ENCODE measurements around the gene THAP8. TPM values are rescaled to one million over a fixed set of nuclear protein-coding genes. Genes with fewer than 3 reads are reported as not detected.

Gene THAP8
- total RNA-seq, 1 donor from 2014 or later: 4.2 TPM

DNA sequence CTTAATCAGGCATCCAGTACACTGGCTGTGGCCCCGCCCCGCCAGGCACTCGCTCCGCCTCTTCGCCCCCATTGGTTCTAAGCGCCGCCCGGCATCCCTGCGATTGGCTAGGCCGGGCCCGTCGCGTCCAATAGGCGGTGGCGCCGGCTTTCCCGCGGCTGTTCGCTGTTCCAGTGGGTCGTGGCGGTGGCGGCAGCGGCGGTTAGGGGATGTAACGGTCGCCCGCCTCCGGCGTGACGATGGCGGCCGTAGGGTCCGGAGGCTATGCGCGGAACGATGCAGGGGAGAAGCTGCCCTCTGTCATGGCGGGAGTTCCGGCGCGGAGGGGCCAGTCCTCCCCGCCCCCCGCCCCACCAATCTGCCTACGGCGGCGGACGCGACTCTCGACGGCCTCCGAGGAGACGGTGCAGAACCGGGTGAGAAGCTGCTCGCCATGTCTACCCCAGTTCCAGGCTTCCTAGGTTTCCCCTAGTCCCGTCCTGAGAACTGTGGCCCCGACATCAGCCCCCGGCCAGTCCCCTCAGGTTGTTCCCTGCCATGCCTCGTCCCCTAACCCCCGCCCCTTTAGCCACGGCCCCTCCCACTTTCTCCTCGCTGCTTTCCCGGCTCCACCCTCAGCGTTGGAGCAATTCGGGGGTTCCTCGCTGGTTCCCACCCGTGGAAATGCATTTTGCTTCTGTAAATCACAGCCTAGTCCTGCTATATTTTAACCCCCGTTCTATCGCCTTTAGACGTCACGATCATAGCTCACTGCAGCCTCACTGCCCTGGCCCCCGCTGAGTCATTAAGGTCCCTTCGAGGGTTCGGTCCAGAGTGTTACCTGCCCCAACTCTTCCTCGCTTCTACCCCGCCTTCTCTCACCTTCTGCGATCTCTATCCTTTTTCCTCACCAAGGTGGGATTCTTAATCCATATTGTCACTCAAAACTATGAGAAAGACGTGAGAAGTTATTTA, 925 bp upstream of the THAP8 start, which contains the start of gene WDR62:
Gene WDR62, plus strand, starts transcription at position 165 of the 954 bp plus-strand sequence. Its CDS starts 75 bp downstream, at position 240.
- TF ChIP-seq, protein P1, sequence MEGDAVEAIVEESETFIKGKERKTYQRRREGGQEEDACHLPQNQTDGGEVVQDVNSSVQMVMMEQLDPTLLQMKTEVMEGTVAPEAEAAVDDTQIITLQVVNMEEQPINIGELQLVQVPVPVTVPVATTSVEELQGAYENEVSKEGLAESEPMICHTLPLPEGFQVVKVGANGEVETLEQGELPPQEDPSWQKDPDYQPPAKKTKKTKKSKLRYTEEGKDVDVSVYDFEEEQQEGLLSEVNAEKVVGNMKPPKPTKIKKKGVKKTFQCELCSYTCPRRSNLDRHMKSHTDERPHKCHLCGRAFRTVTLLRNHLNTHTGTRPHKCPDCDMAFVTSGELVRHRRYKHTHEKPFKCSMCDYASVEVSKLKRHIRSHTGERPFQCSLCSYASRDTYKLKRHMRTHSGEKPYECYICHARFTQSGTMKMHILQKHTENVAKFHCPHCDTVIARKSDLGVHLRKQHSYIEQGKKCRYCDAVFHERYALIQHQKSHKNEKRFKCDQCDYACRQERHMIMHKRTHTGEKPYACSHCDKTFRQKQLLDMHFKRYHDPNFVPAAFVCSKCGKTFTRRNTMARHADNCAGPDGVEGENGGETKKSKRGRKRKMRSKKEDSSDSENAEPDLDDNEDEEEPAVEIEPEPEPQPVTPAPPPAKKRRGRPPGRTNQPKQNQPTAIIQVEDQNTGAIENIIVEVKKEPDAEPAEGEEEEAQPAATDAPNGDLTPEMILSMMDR (IDR thresholded peaks at IDR 0.05; ENCODE audit: borderline replicate concordance): no peak
- Histone ChIP-seq H3K9me3 (replicated peaks) (no peaks in the 10 kb centered on the region), H3K4me1 (peaks cover 21% of the 10 kb centered on the region), H3K27ac (replicated peaks) (peak within 1 kb of the TSS; percentile 98), H3K4me3 (peak within 1 kb of the TSS; percentile 79), H3K27me3 (ENCODE audit: low read depth) (no peaks in the 10 kb centered on the region), H3K36me3 (no peaks in the 10 kb centered on the region)
- intact Hi-C loops (cut with micrococcal nuclease): no loop called here
- DNase-seq: peak; percentile 94

DNA sequence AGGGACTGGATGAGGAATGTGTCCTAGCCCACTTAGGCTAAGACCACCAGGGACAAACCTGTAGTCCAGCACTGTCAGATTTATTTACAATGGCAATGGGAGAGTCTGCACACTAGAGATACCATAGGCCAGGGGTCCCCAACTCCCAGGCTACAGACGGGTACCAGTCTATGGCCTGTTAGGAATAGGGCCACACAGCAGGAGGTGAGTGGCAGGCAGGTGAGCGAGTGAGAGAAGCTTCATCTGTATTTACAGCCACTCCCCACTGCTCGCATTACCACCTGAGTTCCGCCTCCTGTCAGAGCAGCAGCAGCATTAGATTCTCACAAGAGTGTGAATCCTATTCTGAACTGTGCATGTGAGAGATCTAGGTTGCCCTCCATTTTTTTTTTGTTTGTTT, 2.4 kb downstream of the THAP8 start:
- H3K27me3 ChIP-seq (ENCODE audit: low read depth): no peaks in the 10 kb centered on the region
- no peak overlapping the region for H3K27ac ChIP-seq (replicated peaks)
- no peak overlapping the region for H3K4me3 ChIP-seq
- no peak for DNase-seq
- intact Hi-C loops (cut with micrococcal nuclease): no loop called here
- H3K9me3 ChIP-seq (replicated peaks): no peaks in the 10 kb centered on the region
- TF ChIP-seq, protein P1 (IDR thresholded peaks at IDR 0.05; ENCODE audit: borderline replicate concordance): no peak
- no peaks in the 10 kb centered on the region for H3K36me3 ChIP-seq
- H3K4me1 ChIP-seq: peaks cover 21% of the 10 kb centered on the region

DNA sequence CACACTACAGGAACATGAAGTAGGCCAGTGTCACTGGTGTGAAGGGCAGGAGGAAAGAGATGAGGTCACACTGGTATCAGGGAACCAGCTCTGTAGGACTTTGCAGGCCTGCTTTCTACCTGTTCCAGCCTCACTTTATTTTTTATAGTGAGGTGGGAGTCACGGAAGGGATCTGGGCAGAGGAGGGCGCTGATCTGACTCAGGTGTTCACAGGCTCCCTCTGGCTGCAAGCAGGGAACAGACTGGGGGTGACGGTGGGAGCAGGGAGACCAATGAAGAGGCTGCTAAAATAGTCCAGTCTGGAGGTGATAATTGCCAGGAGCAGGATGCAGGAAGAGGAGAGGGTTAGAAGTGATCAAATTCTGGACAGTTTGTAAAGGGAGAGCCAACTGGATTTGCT, 2.8 kb downstream of the THAP8 start:
- Histone ChIP-seq H3K27me3 (ENCODE audit: low read depth) (no peaks in the 10 kb centered on the region), H3K4me3 (no peak overlapping the region), H3K27ac (replicated peaks) (no peak overlapping the region), H3K36me3 (no peaks in the 10 kb centered on the region), H3K9me3 (replicated peaks) (no peaks in the 10 kb centered on the region), H3K4me1 (peaks cover 21% of the 10 kb centered on the region)
- intact Hi-C loops (cut with micrococcal nuclease): no loop called here
- no peak for DNase-seq
- TF ChIP-seq, protein P1 (IDR thresholded peaks at IDR 0.05; ENCODE audit: borderline replicate concordance): peak; percentile 40

DNA sequence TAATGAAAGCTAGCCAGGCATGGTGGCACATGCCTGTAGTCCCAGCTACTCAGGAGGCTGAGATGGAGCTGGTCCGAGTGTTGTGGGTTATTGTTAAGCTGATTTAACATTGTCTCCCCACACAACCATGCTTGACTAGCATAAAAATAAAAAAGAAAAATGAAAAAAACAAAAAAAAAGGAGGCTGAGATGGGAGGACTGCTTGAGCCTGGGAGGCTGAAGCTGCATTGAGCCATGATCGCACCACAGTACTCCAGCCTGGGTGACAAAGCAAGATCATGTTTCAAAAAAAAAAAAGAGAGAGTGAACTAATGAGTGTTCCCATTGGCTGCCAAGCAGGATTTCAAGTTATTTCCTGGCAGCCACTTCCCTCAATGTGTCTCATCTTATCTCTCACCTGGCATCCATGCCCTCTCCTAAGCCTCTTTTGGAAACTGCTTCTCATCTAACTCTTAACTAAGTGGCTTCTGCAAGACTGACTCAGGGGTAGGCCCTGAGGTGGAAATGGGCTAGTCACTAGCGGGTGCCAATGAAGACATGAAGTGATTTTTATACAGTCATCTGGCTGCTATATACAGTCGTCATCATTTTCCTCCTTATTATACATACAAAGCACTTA, 4.9 kb downstream of the THAP8 start:
- no peak overlapping the region for H3K27ac ChIP-seq (replicated peaks)
- TF ChIP-seq, protein P1 (IDR thresholded peaks at IDR 0.05; ENCODE audit: borderline replicate concordance): no peak
- H3K4me1 ChIP-seq: peaks cover 12% of the 10 kb centered on the region
- no peak for DNase-seq
- H3K4me3 ChIP-seq: no peak overlapping the region
- H3K27me3 ChIP-seq (ENCODE audit: low read depth): no peaks in the 10 kb centered on the region
- intact Hi-C loops (cut with micrococcal nuclease): no loop called here
- H3K36me3 ChIP-seq: no peaks in the 10 kb centered on the region
- H3K9me3 ChIP-seq (replicated peaks): no peaks in the 10 kb centered on the region

DNA sequence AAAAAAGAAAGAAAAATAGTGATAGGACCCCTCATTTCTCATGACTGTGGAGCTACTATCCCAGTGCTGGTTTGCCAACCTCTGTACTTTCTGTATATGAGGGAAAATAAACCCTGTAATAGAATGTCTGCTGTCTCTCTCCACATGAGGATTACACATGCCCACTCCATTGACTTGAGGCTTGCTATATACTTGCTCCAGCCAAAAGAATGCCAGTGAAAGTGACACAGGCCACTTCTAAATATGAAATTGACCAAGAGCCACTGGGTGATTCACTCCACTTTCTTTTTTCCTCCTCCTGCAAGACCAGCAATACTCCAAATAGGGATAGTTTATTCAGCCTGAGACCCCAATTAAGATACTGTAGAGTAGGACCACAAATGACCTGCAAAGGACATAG, 6.2 kb downstream of the THAP8 start:
- H3K36me3 ChIP-seq: no peaks in the 10 kb centered on the region
- H3K4me1 ChIP-seq: no peaks in the 10 kb centered on the region
- no peak for DNase-seq
- H3K27ac ChIP-seq (replicated peaks): no peak overlapping the region
- H3K27me3 ChIP-seq (ENCODE audit: low read depth): no peaks in the 10 kb centered on the region
- H3K4me3 ChIP-seq: no peak overlapping the region
- TF ChIP-seq, protein P1 (IDR thresholded peaks at IDR 0.05; ENCODE audit: borderline replicate concordance): no peak
- intact Hi-C loops (cut with micrococcal nuclease): no loop called here
- H3K9me3 ChIP-seq (replicated peaks): no peaks in the 10 kb centered on the region
